Naive thymus-derived CD4-positive, alpha-beta T cell (primary cell): ENCODE data around the gene IGF2R. TPM values are rescaled to one million over a fixed set of nuclear protein-coding genes. Genes with fewer than 3 reads are reported as not detected.
"Not testable (repeated sequence)": the region's sequence is repeated elsewhere in the genome, so short reads cannot be mapped to it uniquely, and the experiment has no call there.

Experiments
- ATAC-seq: fragments of 150-1000 bp; cut with Tn5 transposase; 2 replicates; pipeline ENCODE4 v1.10.0; 2021; ENCODE audit warnings: mild to moderate bottlenecking, moderate library complexity
- CTCF ChIA-PET: fragments of 350-600 bp; sonication (Branson Sonifier 250); formaldehyde crosslinking; loops from one replicate; lab custom pipeline; 2021; ENCODE audit warnings: antibody characterized with exemption; lab: Charles Lee
- POLR2A ChIA-PET: fragments of 350-600 bp; sonication (Branson Sonifier 250); formaldehyde crosslinking; loops from one replicate; lab custom pipeline; 2021; ENCODE audit warnings: antibody characterized with exemption, inconsistent platforms; lab: Charles Lee
- DNase-seq, 9 donors: peaks; one replicate each; pipeline versions ENCODE4 v3.0.0 to v3.0.0-alpha.2; 2020 to 2022; ENCODE audit warnings: mixed read lengths in 1 of 9
- H3K27ac ChIP-seq: one replicate; pipeline ENCODE4 v1.7.0; 2013; ENCODE audit warnings: mild to moderate bottlenecking, low read depth, low read length, moderate library complexity
- H3K27me3 ChIP-seq, 2 donors: one replicate each; pipeline ENCODE4 v1.7.0; 2013; ENCODE audit warnings: low read length in 2 of 2, mild to moderate bottlenecking in 2 of 2, moderate library complexity in 2 of 2; ENCODE audit not compliant: control insufficient read depth in 2 of 2, insufficient read depth in 2 of 2
- H3K36me3 ChIP-seq, 3 experiments: 1 replicate in 2 of 3; 2 replicates in 1 of 3; pipeline ENCODE4 v1.7.0; 2013; ENCODE audit warnings: low read length in 3 of 3, mild to moderate bottlenecking in 3 of 3, moderate library complexity in 1 of 3; ENCODE audit not compliant: insufficient read depth in 3 of 3, control insufficient read depth in 2 of 3
- H3K4me1 ChIP-seq, 2 donors: one replicate each; pipeline ENCODE4 v1.7.0; 2013; ENCODE audit warnings: low read length in 2 of 2, mild to moderate bottlenecking in 2 of 2, moderate library complexity in 1 of 2; ENCODE audit not compliant: control insufficient read depth in 2 of 2, insufficient read depth in 2 of 2
- H3K4me3 ChIP-seq: 2 replicates; pipeline ENCODE4 v1.7.0; 2013; ENCODE audit warnings: mild to moderate bottlenecking, low read length
- H3K9me3 ChIP-seq, 3 experiments: 1 replicate in 2 of 3; 2 replicates in 1 of 3; pipeline ENCODE4 v1.7.0; 2013; ENCODE audit warnings: low read length in 3 of 3; ENCODE audit not compliant: control insufficient read depth in 2 of 3
- H3K27ac Mint-ChIP-seq, 9 donors: one replicate each; pipeline ENCODE4 v1.8.0; 2020 to 2022; ENCODE audit warnings: mixed read lengths in 9 of 9, mild to moderate bottlenecking in 8 of 9, moderate library complexity in 5 of 9, inconsistent platforms in 2 of 9
- H3K27me3 Mint-ChIP-seq, 5 donors: one replicate each; pipeline ENCODE4 v1.8.0; 2021 to 2022; ENCODE audit warnings: mixed read lengths in 5 of 5, mild to moderate bottlenecking in 1 of 5
- H3K36me3 Mint-ChIP-seq, 5 donors: one replicate each; pipeline ENCODE4 v1.8.0; 2020 to 2022; ENCODE audit warnings: mixed read lengths in 5 of 5, mild to moderate bottlenecking in 3 of 5, inconsistent platforms in 1 of 5
- H3K4me1 Mint-ChIP-seq, 7 donors: one replicate each; pipeline ENCODE4 v1.8.0; 2020 to 2022; ENCODE audit warnings: mixed read lengths in 7 of 7, mild to moderate bottlenecking in 3 of 7, inconsistent platforms in 1 of 7
- H3K4me3 Mint-ChIP-seq, 10 donors: one replicate each; pipeline ENCODE4 v1.8.0; 2020 to 2022; ENCODE audit warnings: mild to moderate bottlenecking in 10 of 10, mixed read lengths in 10 of 10, moderate library complexity in 6 of 10, inconsistent platforms in 2 of 10
- H3K9me3 Mint-ChIP-seq, 11 donors: one replicate each; pipeline ENCODE4 v1.8.0; 2020 to 2022; ENCODE audit warnings: mixed read lengths in 11 of 11, mild to moderate bottlenecking in 4 of 11, inconsistent platforms in 1 of 11, moderate library complexity in 1 of 11
- intact Hi-C, 2 donors: fragments of 100-400 bp; cut with micrococcal nuclease; formaldehyde crosslinking; loops; one replicate each; pipeline ENCODE4 v1.15.1; 2023
- polyA plus RNA-seq, 2 donors: library from polyadenylated mRNA; unstranded; fragments of 300-500 nt; fragmentation: Illumina TruSeq; gene quantifications; one replicate each; pipeline ENCODE4 v1.2.3, GENCODE V29; 2021
- total RNA-seq, 6 experiments: library from RNA in 5 of 6; stranded (reverse) in 5 of 6; gene quantifications; 1 replicate in 5 of 6; 2 replicates in 1 of 6; pipeline ENCODE4 v1.2.3 and lab custom pipeline; 2021 to 2026

IGF2R gene
- total and polyA plus RNA-seq, 7 experiments from 2014 or later, result 8.7 to 79.2 (median 70.4) TPM

GRCh38 chr6:160131636-160132296, 162.9 kb downstream of the IGF2R start:
- no peak overlapping the region for H3K27ac ChIP-seq
- H3K36me3 ChIP-seq, result no peaks in the 10 kb centered on the region
- no peaks in the 10 kb centered on the region for H3K9me3 ChIP-seq
- ChIA-PET CTCF (no interaction called here), POLR2A (no interaction called here)
- Mint-ChIP-seq H3K9me3 (no peaks in the 10 kb centered on the region), H3K27me3 (peaks cover 0 to 3% (median 0%) of the 10 kb centered on the region in 5 donors), H3K36me3 (peaks cover 0 to 4% (median 0%) of the 10 kb centered on the region in 5 donors), H3K27ac (no peak overlapping the region), H3K4me1 (no peaks in the 10 kb centered on the region), H3K4me3 (no peak overlapping the region)
- ATAC-seq (no peak), DNase-seq (no peak)
- no peak overlapping the region for H3K4me3 ChIP-seq
- intact Hi-C loops, result no loop called here
- no peaks in the 10 kb centered on the region for H3K4me1 ChIP-seq
- no peaks in the 10 kb centered on the region for H3K27me3 ChIP-seq

DNA sequence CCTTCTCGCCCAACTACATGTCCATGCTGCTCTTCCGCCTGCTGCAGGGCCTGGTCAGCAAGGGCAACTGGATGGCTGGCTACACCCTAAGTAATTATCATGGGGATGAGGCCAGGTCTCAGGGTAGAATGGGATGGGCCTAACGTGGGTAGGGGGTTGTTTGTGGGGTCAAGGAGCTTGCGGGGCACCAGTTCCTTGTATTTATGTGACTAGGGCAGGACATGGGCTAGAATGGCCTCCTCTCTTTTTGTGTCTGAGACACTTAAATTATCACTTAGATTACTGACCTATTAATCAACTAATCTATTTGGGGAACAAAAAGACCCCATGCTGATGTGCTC, 163.4 kb downstream of the IGF2R start:
- no peak overlapping the region for H3K4me3 Mint-ChIP-seq
- no peaks in the 10 kb centered on the region for H3K9me3 Mint-ChIP-seq
- no peak for ATAC-seq
- intact Hi-C loops, result no loop called here
- CTCF ChIA-PET, result no interaction called here
- no peaks in the 10 kb centered on the region for H3K36me3 ChIP-seq
- no peak overlapping the region for H3K27ac Mint-ChIP-seq
- H3K27ac ChIP-seq, result no peak overlapping the region
- no peaks in the 10 kb centered on the region for H3K4me1 Mint-ChIP-seq
- H3K36me3 Mint-ChIP-seq, result peaks cover 0 to 4% (median 0%) of the 10 kb centered on the region in 5 donors
- H3K4me3 ChIP-seq, result no peak overlapping the region
- no peaks in the 10 kb centered on the region for H3K4me1 ChIP-seq
- POLR2A ChIA-PET, result no interaction called here
- peaks cover 0 to 3% (median 0%) of the 10 kb centered on the region in 5 donors for H3K27me3 Mint-ChIP-seq
- H3K27me3 ChIP-seq, result no peaks in the 10 kb centered on the region
- no peak for DNase-seq
- no peaks in the 10 kb centered on the region for H3K9me3 ChIP-seq

DNA sequence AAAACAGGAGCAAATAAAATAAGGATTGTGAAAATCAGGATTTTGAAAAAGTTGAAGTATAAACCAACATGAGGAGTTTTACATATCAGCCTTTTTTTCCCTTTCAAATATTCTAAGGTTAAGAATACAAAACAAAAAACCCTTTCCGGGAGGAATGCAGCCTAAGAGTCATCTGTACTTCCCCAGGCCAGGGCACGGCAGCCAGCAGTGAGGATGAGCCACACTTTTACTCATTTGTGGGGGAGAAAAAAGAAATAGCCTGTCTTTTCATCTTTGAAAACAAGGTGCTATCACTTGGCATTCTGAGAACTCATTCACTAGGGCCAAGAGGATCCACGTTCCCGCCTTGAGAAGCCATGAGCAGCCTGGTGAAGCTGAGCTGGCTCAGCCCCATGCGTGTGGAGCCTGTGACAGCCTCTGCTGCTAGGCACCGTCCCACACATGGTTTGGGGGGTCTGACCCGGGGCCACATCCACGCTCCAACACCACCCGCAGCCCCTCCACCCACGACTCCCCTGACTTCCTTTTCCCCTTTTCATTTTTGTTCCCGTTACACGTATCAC, 164.0 kb downstream of the IGF2R start:
- H3K36me3 ChIP-seq, result no peaks in the 10 kb centered on the region
- DNase-seq (no peak), ATAC-seq (no peak)
- no peaks in the 10 kb centered on the region for H3K9me3 ChIP-seq
- Mint-ChIP-seq H3K36me3 (peaks cover 0 to 4% (median 0%) of the 10 kb centered on the region in 5 donors), H3K4me1 (peaks cover 0 to under 1% (median 0%) of the 10 kb centered on the region in 7 donors), H3K9me3 (no peaks in the 10 kb centered on the region), H3K4me3 (no peak overlapping the region), H3K27me3 (peaks cover 0 to 5% (median 0%) of the 10 kb centered on the region in 5 donors), H3K27ac (no peak overlapping the region)
- no peak overlapping the region for H3K4me3 ChIP-seq
- ChIA-PET CTCF (no interaction called here), POLR2A (no interaction called here)
- H3K27ac ChIP-seq, result no peak overlapping the region
- intact Hi-C loops, result no loop called here
- no peaks in the 10 kb centered on the region for H3K4me1 ChIP-seq
- H3K27me3 ChIP-seq, result no peaks in the 10 kb centered on the region

GRCh38 chr6:160133441-160134336, 164.8 kb downstream of the IGF2R start:
- H3K9me3 ChIP-seq, result no peaks in the 10 kb centered on the region
- ChIA-PET POLR2A (no interaction called here), CTCF (no interaction called here)
- peaks cover 0 to 4% of the 10 kb centered on the region in 2 donors for H3K4me1 ChIP-seq
- H3K36me3 ChIP-seq, result no peaks in the 10 kb centered on the region
- peaks cover 0 to 9% (median 8%) of the 10 kb centered on the region in 7 donors for H3K4me1 Mint-ChIP-seq
- intact Hi-C loops, result no loop called here
- H3K9me3 Mint-ChIP-seq, result no peaks in the 10 kb centered on the region
- no peaks in the 10 kb centered on the region for H3K27me3 ChIP-seq
- no peak overlapping the region for H3K27ac ChIP-seq
- H3K36me3 Mint-ChIP-seq, result peaks cover 0 to 4% (median 0%) of the 10 kb centered on the region in 5 donors
- ATAC-seq, result no peak
- DNase-seq, result no peak
- no peak overlapping the region for H3K4me3 ChIP-seq
- H3K4me3 Mint-ChIP-seq, result no peak overlapping the region
- no peak overlapping the region for H3K27ac Mint-ChIP-seq
- H3K27me3 Mint-ChIP-seq, result peaks cover 0 to 6% (median 0%) of the 10 kb centered on the region in 5 donors

DNA sequence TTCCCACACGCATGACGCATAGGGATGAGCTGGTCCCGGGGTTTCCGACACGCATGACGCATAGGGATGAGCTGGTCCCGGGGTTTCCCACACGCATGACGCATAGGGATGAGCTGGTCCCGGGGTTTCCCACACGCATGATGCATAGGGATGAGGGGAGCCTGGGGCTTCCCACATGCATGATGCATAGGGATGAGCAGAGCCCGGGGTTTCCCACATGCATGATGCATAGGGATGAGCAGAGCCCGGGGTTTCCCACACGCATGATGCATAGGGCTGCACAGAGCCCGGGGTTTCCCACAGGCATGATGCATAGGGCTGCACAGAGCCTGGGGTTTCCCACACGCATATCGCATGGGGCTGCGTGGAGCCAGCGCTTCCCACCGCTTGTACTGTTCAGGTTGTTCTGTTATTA, 165.5 kb downstream of the IGF2R start:
- CTCF ChIA-PET, H3K36me3 ChIP-seq, H3K9me3 Mint-ChIP-seq, H3K4me1 Mint-ChIP-seq, H3K27me3 ChIP-seq, H3K36me3 Mint-ChIP-seq, H3K4me3 Mint-ChIP-seq, H3K27ac Mint-ChIP-seq, H3K9me3 ChIP-seq, H3K4me3 ChIP-seq, H3K27ac ChIP-seq, POLR2A ChIA-PET, intact Hi-C loops, H3K4me1 ChIP-seq, H3K27me3 Mint-ChIP-seq, ATAC-seq: not testable (repeated sequence)
- DNase-seq, result peak in 1 of 9 donors; percentile 42

GRCh38 chr6:160134779-160135547, 166.1 kb downstream of the IGF2R start:
- peaks cover 0 to 3% (median 0%) of the 10 kb centered on the region in 5 donors for H3K36me3 Mint-ChIP-seq
- POLR2A ChIA-PET, result no interaction called here
- DNase-seq, result no peak
- Histone ChIP-seq H3K36me3 (no peaks in the 10 kb centered on the region), H3K4me1 (peaks cover 0 to 4% of the 10 kb centered on the region in 2 donors), H3K4me3 (no peak overlapping the region), H3K27ac (no peak overlapping the region), H3K27me3 (no peaks in the 10 kb centered on the region), H3K9me3 (no peaks in the 10 kb centered on the region)
- peak overlapping the region in 2 of 9 donors; percentile 49 to 57 for H3K27ac Mint-ChIP-seq
- intact Hi-C loops, result loop anchor here (5.0 kb wide), 2 partner anchors 532 to 1237 kb away; no protein-coding TSS in a partner anchor
- H3K9me3 Mint-ChIP-seq, result no peaks in the 10 kb centered on the region
- H3K4me3 Mint-ChIP-seq, result no peak overlapping the region
- H3K27me3 Mint-ChIP-seq, result peaks cover 0 to 6% (median 0%) of the 10 kb centered on the region in 5 donors
- CTCF ChIA-PET, result no interaction called here
- ATAC-seq, result no peak
- H3K4me1 Mint-ChIP-seq, result peaks cover 0 to 10% (median 9%) of the 10 kb centered on the region in 7 donors
